ENCODE results near the gene SNX3. TPM values are rescaled to one million over a fixed set of nuclear protein-coding genes. Genes with fewer than 3 reads are reported as not detected.

SNX3 gene
- total and polyA plus RNA-seq, 4 donors, result 164 to 303 (median 275) TPM

DNA sequence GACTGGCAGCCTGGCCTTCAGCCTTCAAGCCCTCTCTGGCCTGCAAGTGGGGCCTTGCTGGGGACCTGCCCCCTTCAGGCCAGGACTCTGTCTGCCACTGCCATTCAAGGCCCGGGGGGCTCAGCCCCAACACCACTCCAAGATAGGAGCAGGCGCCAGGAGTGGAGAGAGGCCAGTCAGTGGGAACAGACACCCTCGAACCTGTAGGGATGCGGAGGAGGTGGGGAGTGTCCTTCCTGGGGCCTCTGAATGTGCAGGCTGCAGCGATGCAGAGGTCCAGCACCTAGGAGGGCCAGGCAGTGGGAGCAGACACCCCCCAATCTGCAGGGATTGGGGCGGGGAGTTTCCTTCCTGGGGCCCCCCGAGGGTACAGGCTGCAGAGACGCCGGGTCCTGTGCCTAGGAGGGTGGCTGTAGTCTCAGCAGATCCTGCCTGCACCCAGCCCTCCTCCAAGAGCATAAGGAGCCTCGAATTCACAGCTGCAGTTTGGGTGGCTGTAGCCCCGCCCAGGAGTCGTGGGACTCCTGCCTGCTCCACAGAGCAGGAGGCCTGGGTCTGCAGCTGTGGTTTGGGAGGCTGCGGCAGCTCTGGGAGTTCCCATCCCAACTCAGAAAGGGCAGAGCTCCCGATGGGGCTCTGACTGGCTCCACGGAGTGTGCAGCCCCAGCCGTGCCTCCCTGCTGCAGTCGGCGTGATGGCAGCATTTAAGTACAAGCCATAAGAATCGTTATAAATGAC lies 61.9 kb downstream of the SNX3 start:
- no peak for DNase-seq (ENCODE audit: low read depth in 4 of 6, low spot score in 6 of 6)
- 84% methylated on average over 9 of the region's 19 CpGs for WGBS (ENCODE audit: insufficient coverage)
- H3K4me1 ChIP-seq (ENCODE audit: control insufficient read depth, insufficient read depth, low read length), result peaks cover 3% of the 10 kb centered on the region

GRCh38 chr6:108195209-108195608 lies 65.6 kb downstream of the SNX3 start:
- WGBS (ENCODE audit: insufficient coverage), result 83% methylated on average over 1 of the region's 3 CpGs
- H3K27ac ChIP-seq (ENCODE audit: low read depth, low read length), result no peak overlapping the region
- no peaks in the 10 kb centered on the region for H3K9me3 ChIP-seq (ENCODE audit: control insufficient read depth, insufficient read depth, low read length)
- DNase-seq (ENCODE audit: low read depth in 4 of 6, low spot score in 6 of 6), result no peak
- no peaks in the 10 kb centered on the region for H3K27me3 ChIP-seq (ENCODE audit: control insufficient read depth, insufficient read depth, low read length)
- no peaks in the 10 kb centered on the region for H3K36me3 ChIP-seq (ENCODE audit: control insufficient read depth, insufficient read depth, low read length)
- no peak overlapping the region for H3K4me3 ChIP-seq (ENCODE audit: low read depth, low read length)
- H3K4me1 ChIP-seq (ENCODE audit: control insufficient read depth, insufficient read depth, low read length), result no peaks in the 10 kb centered on the region

More for the DNA sequence above, 61.9 kb downstream of the SNX3 start:
- peaks cover 4% of the 10 kb centered on the region for H3K36me3 ChIP-seq (ENCODE audit: control insufficient read depth, insufficient read depth, low read length)
- H3K27ac ChIP-seq (ENCODE audit: low read depth, low read length), result no peak overlapping the region
- no peaks in the 10 kb centered on the region for H3K27me3 ChIP-seq (ENCODE audit: control insufficient read depth, insufficient read depth, low read length)
- H3K9me3 ChIP-seq (ENCODE audit: control insufficient read depth, insufficient read depth, low read length), result no peaks in the 10 kb centered on the region
- no peak overlapping the region for H3K4me3 ChIP-seq (ENCODE audit: low read depth, low read length)

- Histone ChIP-seq H3K9me3 (ENCODE audit: control insufficient read depth, insufficient read depth, low read length) (no peaks in the 10 kb centered on the region), H3K4me1 (ENCODE audit: control insufficient read depth, insufficient read depth, low read length) (no peaks in the 10 kb centered on the region), H3K36me3 (ENCODE audit: control insufficient read depth, insufficient read depth, low read length) (no peaks in the 10 kb centered on the region), H3K27me3 (ENCODE audit: control insufficient read depth, insufficient read depth, low read length) (no peaks in the 10 kb centered on the region), H3K4me3 (ENCODE audit: low read depth, low read length) (no peak overlapping the region), H3K27ac (ENCODE audit: low read depth, low read length) (no peak overlapping the region)
- DNase-seq (ENCODE audit: low read depth in 4 of 6, low spot score in 6 of 6), result no peak
- WGBS (ENCODE audit: insufficient coverage), result 82% methylated on average over 6 of the region's 8 CpGs
Measured at GRCh38 chr6:108194503-108194902, 66.3 kb downstream of the SNX3 start.

GRCh38 chr6:108193835-108194234 lies 67.0 kb downstream of the SNX3 start:
- no peaks in the 10 kb centered on the region for H3K27me3 ChIP-seq (ENCODE audit: control insufficient read depth, insufficient read depth, low read length)
- no peaks in the 10 kb centered on the region for H3K9me3 ChIP-seq (ENCODE audit: control insufficient read depth, insufficient read depth, low read length)
- H3K4me1 ChIP-seq (ENCODE audit: control insufficient read depth, insufficient read depth, low read length), result no peaks in the 10 kb centered on the region
- no peak overlapping the region for H3K4me3 ChIP-seq (ENCODE audit: low read depth, low read length)
- no peaks in the 10 kb centered on the region for H3K36me3 ChIP-seq (ENCODE audit: control insufficient read depth, insufficient read depth, low read length)
- no peak overlapping the region for H3K27ac ChIP-seq (ENCODE audit: low read depth, low read length)
- WGBS (ENCODE audit: insufficient coverage), result no CpG with 5 or more reads among the region's 1 CpG
- no peak for DNase-seq (ENCODE audit: low read depth in 4 of 6, low spot score in 6 of 6)

- no peaks in the 10 kb centered on the region for H3K9me3 ChIP-seq (ENCODE audit: control insufficient read depth, insufficient read depth, low read length)
- H3K4me3 ChIP-seq (ENCODE audit: low read depth, low read length), result no peak overlapping the region
- 92% methylated on average over 1 of the region's 1 CpG for WGBS (ENCODE audit: insufficient coverage)
- no peak for DNase-seq (ENCODE audit: low read depth in 4 of 6, low spot score in 6 of 6)
- H3K27me3 ChIP-seq (ENCODE audit: control insufficient read depth, insufficient read depth, low read length), result no peaks in the 10 kb centered on the region
- no peaks in the 10 kb centered on the region for H3K4me1 ChIP-seq (ENCODE audit: control insufficient read depth, insufficient read depth, low read length)
- H3K36me3 ChIP-seq (ENCODE audit: control insufficient read depth, insufficient read depth, low read length), result no peaks in the 10 kb centered on the region
- no peak overlapping the region for H3K27ac ChIP-seq (ENCODE audit: low read depth, low read length)
Measured at GRCh38 chr6:108193131-108193530, 67.7 kb downstream of the SNX3 start.

DNA sequence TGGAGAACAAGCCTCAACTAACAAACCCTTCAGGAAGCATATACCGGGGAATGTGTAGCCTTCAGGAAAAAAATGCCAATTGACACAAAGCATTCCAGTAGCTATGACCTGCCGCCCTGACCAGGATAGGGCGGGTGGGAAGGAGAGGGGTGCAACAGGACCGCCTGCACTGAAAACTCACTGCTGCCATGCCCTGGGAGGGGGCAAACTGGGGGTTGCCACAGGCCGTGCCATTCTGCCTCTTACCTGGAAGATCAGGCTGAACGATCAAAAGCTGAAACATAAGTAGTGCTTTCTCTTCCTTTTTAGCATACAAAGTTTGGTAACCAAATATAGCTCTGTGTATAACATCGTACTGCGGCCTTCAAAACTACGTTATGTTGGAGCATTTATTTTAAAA lies 73.3 kb downstream of the SNX3 start:
- Histone ChIP-seq H3K4me1 (ENCODE audit: control insufficient read depth, insufficient read depth, low read length) (no peaks in the 10 kb centered on the region), H3K4me3 (ENCODE audit: low read depth, low read length) (no peak overlapping the region), H3K36me3 (ENCODE audit: control insufficient read depth, insufficient read depth, low read length) (no peaks in the 10 kb centered on the region), H3K27me3 (ENCODE audit: control insufficient read depth, insufficient read depth, low read length) (peaks cover 2% of the 10 kb centered on the region), H3K27ac (ENCODE audit: low read depth, low read length) (no peak overlapping the region), H3K9me3 (ENCODE audit: control insufficient read depth, insufficient read depth, low read length) (no peaks in the 10 kb centered on the region)
- no peak for DNase-seq (ENCODE audit: low read depth in 4 of 6, low spot score in 6 of 6)
- WGBS (ENCODE audit: insufficient coverage), result 92% methylated on average over 4 of the region's 9 CpGs

DNA sequence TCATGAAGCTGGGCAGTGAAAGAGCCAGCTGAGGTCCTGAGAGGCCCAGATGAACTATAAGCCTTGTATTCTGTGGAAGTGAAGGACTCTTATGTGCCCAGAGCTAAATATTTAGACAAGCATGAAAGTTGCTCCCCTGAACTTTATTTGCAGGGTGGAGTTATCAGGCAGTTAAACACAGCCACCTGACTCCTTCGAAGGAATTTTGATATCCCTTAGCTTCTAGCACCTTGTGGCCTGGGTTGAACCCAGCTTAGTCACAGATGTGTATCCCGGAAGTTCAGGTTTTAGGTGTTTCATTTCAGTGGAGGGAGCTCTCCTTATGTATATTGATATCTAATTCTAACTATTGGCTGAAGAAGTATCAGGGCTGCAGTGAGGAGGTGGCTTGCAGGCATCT lies 74.6 kb downstream of the SNX3 start:
- peaks cover 5% of the 10 kb centered on the region for H3K27me3 ChIP-seq (ENCODE audit: control insufficient read depth, insufficient read depth, low read length)
- H3K4me1 ChIP-seq (ENCODE audit: control insufficient read depth, insufficient read depth, low read length), result no peaks in the 10 kb centered on the region
- WGBS (ENCODE audit: insufficient coverage), result 100% methylated on average over 1 of the region's 2 CpGs
- no peaks in the 10 kb centered on the region for H3K9me3 ChIP-seq (ENCODE audit: control insufficient read depth, insufficient read depth, low read length)
- no peak overlapping the region for H3K27ac ChIP-seq (ENCODE audit: low read depth, low read length)
- no peaks in the 10 kb centered on the region for H3K36me3 ChIP-seq (ENCODE audit: control insufficient read depth, insufficient read depth, low read length)
- DNase-seq (ENCODE audit: low read depth in 4 of 6, low spot score in 6 of 6), result no peak
- no peak overlapping the region for H3K4me3 ChIP-seq (ENCODE audit: low read depth, low read length)

DNA sequence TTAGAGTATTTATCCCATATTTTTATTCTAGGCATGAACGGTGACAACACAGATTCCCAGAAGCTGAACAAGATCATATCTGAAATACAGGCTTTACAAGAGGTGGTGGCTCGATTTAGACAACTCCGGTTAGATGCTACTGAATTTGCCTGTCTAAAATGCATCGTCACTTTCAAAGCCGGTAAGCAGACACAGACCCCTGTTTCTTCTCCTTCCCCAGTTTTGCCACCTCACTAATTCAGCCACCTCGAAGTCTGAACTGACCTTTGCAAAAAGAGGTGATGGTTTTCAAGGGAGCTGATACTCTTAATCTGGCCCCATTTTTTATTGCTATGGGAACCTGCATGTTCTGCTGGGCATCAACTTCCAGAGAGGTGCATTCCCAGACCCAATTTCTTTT lies 80.1 kb downstream of the SNX3 start:
- no peak for DNase-seq (ENCODE audit: low read depth in 4 of 6, low spot score in 6 of 6)
- no peak overlapping the region for H3K4me3 ChIP-seq (ENCODE audit: low read depth, low read length)
- 50% methylated on average over 1 of the region's 6 CpGs for WGBS (ENCODE audit: insufficient coverage)
- no peaks in the 10 kb centered on the region for H3K9me3 ChIP-seq (ENCODE audit: control insufficient read depth, insufficient read depth, low read length)
- H3K4me1 ChIP-seq (ENCODE audit: control insufficient read depth, insufficient read depth, low read length), result peaks cover 8% of the 10 kb centered on the region
- peaks cover 51% of the 10 kb centered on the region for H3K27me3 ChIP-seq (ENCODE audit: control insufficient read depth, insufficient read depth, low read length)
- H3K27ac ChIP-seq (ENCODE audit: low read depth, low read length), result no peak overlapping the region
- no peaks in the 10 kb centered on the region for H3K36me3 ChIP-seq (ENCODE audit: control insufficient read depth, insufficient read depth, low read length)

DNA sequence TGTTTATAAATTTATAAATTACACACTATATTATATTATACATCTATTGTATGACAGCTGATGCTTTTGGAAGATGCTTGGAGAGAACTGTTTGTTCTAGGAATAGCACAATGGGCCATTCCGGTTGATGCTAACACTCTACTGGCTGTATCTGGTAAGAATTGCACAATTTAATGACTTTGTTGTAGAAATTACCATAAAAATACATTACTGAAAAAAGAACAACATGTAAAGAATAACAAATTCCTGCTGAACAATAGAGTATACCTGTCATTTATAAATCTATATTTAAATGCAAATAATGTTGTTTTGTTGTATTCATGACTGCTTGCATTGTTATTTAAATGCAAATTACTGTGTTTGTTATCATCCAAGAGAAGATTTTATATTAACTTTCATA lies 80.6 kb downstream of the SNX3 start:
- no CpG with 5 or more reads among the region's 1 CpG for WGBS (ENCODE audit: insufficient coverage)
- no peak overlapping the region for H3K27ac ChIP-seq (ENCODE audit: low read depth, low read length)
- H3K27me3 ChIP-seq (ENCODE audit: control insufficient read depth, insufficient read depth, low read length), result peaks cover 57% of the 10 kb centered on the region
- H3K4me1 ChIP-seq (ENCODE audit: control insufficient read depth, insufficient read depth, low read length), result peaks cover 13% of the 10 kb centered on the region
- DNase-seq (ENCODE audit: low read depth in 4 of 6, low spot score in 6 of 6), result no peak
- H3K4me3 ChIP-seq (ENCODE audit: low read depth, low read length), result no peak overlapping the region
- no peaks in the 10 kb centered on the region for H3K9me3 ChIP-seq (ENCODE audit: control insufficient read depth, insufficient read depth, low read length)
- H3K36me3 ChIP-seq (ENCODE audit: control insufficient read depth, insufficient read depth, low read length), result no peaks in the 10 kb centered on the region

DNA sequence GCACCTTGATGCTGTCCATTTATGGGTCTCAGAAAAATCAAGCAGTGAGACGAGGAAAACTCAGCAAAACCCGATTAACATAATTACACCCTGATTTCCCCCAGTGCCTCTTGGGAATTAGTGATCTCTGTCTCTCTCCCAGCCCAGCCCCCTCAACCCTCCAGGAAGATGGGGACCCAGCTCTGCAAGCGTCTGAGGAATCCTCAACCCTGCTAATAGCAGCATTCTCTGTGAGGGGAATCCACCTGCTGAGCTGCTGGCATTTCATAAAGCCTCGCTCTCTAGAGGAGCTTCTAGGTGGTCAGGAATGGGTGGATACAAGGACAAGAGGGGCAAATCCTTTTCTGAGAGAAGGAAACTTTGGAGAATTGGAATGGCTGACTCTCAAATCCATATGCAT lies 81.1 kb downstream of the SNX3 start:
- no peak overlapping the region for H3K4me3 ChIP-seq (ENCODE audit: low read depth, low read length)
- no peaks in the 10 kb centered on the region for H3K36me3 ChIP-seq (ENCODE audit: control insufficient read depth, insufficient read depth, low read length)
- WGBS (ENCODE audit: insufficient coverage), result 23% methylated on average over 3 of the region's 4 CpGs
- no peak overlapping the region for H3K27ac ChIP-seq (ENCODE audit: low read depth, low read length)
- peaks cover 62% of the 10 kb centered on the region for H3K27me3 ChIP-seq (ENCODE audit: control insufficient read depth, insufficient read depth, low read length)
- peaks cover 3% of the 10 kb centered on the region for H3K9me3 ChIP-seq (ENCODE audit: control insufficient read depth, insufficient read depth, low read length)
- DNase-seq (ENCODE audit: low read depth in 4 of 6, low spot score in 6 of 6), result no peak
- H3K4me1 ChIP-seq (ENCODE audit: control insufficient read depth, insufficient read depth, low read length), result peaks cover 18% of the 10 kb centered on the region

Data from spinal cord (tissue), 10 donors.